Esophagus squamous epithelium (tissue), 5 donors: ENCODE data around the gene CTNNAL1. TPM values are rescaled to one million over a fixed set of nuclear protein-coding genes. Genes with fewer than 3 reads are reported as not detected.

Experiments
- DNase-seq: peaks from one replicate; lab custom pipeline; 2025; lab: John Stamatoyannopoulos, UW
- H3K27ac ChIP-seq, 4 donors: fragments of 200-600 bp; sonication (generic); one replicate each; pipeline ENCODE4 v1.5.1; 2016 to 2019; ENCODE audit warnings: mild to moderate bottlenecking in 1 of 4
- H3K27me3 ChIP-seq, 4 donors: fragments of 200-600 bp; sonication (generic); 1 replicate in 3 of 4; 2 replicates in 1 of 4; pipeline versions ENCODE4 v1.5.1 to v1.6.0; 2017 to 2021; ENCODE audit warnings: antibody characterized with exemption in 1 of 4
- H3K36me3 ChIP-seq, 3 donors: fragments of 200-600 bp; sonication (generic); one replicate each; pipeline ENCODE4 v1.5.1; 2016 to 2019
- H3K4me1 ChIP-seq, 3 donors: fragments of 200-600 bp; sonication (generic); one replicate each; pipeline ENCODE4 v1.5.1; 2017 to 2019
- H3K4me3 ChIP-seq, 4 donors: fragments of 200-600 bp; sonication (generic); 1 replicate in 3 of 4; 2 replicates in 1 of 4; pipeline ENCODE4 v1.5.1; 2016 to 2019; ENCODE audit warnings: mild to moderate bottlenecking in 2 of 4, moderate library complexity in 1 of 4
- H3K9me3 ChIP-seq, 3 donors: fragments of 200-600 bp; sonication (generic); one replicate each; pipeline ENCODE4 v1.5.1; 2016 to 2019
- CTCF ChIP-seq, 6 experiments: fragments of 450-650 bp in 4 of 6; fragments of 200-600 bp in 2 of 6; sonication (generic) in 2 of 6; IDR thresholded peaks; one replicate each; pipeline ENCODE4 v1.5.1; 2016 to 2019; ENCODE audit warnings: antibody characterized with exemption in 6 of 6, mild to moderate bottlenecking in 4 of 6, moderate library complexity in 4 of 6
- POLR2A ChIP-seq, 4 donors: fragments of 450-650 bp; IDR thresholded peaks; one replicate each; pipeline ENCODE4 v1.6.1; 2017; ENCODE audit warnings: antibody characterized with exemption in 4 of 4, mild to moderate bottlenecking in 4 of 4, moderate library complexity in 3 of 4
- WGBS, 2 donors: methylation state at CpG; one replicate each; pipeline ENCODE4 v1.1.5; 2018; 5-methylcytosine and 5-hydroxymethylcytosine counted together
- intact Hi-C: fragments of 100-400 bp; cut with DNase I; formaldehyde crosslinking; loops from one replicate; pipeline ENCODE4 v1.15.0; 2022
- total RNA-seq, 4 donors: library from RNA; depleted of rRNA; stranded (reverse); fragments of >200 nt; gene quantifications; one replicate each; pipeline ENCODE4 v1.1.0, GENCODE V29; 2016
- donor health status: DM: yes; HTN: yes; CAD: no.

Gene CTNNAL1
- total RNA-seq, 4 donors from 2014 or later, result 7.5 to 31.3 (median 15.7) TPM

GRCh38 chr9:108919517-108919916 lies 93.8 kb downstream of the CTNNAL1 start:
- no peak overlapping the region for H3K4me3 ChIP-seq
- H3K36me3 ChIP-seq, result peaks cover 0 to 100% (median 26%) of the 10 kb centered on the region in 3 donors
- H3K27ac ChIP-seq, result no peak overlapping the region
- WGBS, 2 donors, result 91 to 94% methylated on average over 5 to 6 of the region's 6 CpGs
- intact Hi-C loops, result no loop called here
- no peaks in the 10 kb centered on the region for H3K27me3 ChIP-seq
- H3K9me3 ChIP-seq, result no peaks in the 10 kb centered on the region
- no peak for DNase-seq
- TF ChIP-seq CTCF (IDR thresholded peaks at IDR 0.05) (no peak), POLR2A (IDR thresholded peaks at IDR 0.05) (no peak)
- no peaks in the 10 kb centered on the region for H3K4me1 ChIP-seq

- TF ChIP-seq POLR2A (IDR thresholded peaks at IDR 0.05) (no peak), CTCF (IDR thresholded peaks at IDR 0.05) (no peak)
- Histone ChIP-seq H3K27ac (no peak overlapping the region), H3K27me3 (no peaks in the 10 kb centered on the region), H3K9me3 (no peaks in the 10 kb centered on the region), H3K36me3 (peaks cover 15 to 100% (median 16%) of the 10 kb centered on the region in 3 donors), H3K4me3 (no peak overlapping the region), H3K4me1 (no peaks in the 10 kb centered on the region)
- no peak for DNase-seq
- 77 to 88% methylated on average over 5 of the region's 5 CpGs for WGBS, 2 donors
- intact Hi-C loops, result no loop called here
Measured at GRCh38 chr9:108913391-108913790, 99.9 kb downstream of the CTNNAL1 start.

- no peaks in the 10 kb centered on the region for H3K9me3 ChIP-seq
- no peak overlapping the region for H3K4me3 ChIP-seq
- no peaks in the 10 kb centered on the region for H3K4me1 ChIP-seq
- 54 to 64% methylated on average over 1 of the region's 1 CpG for WGBS, 2 donors
- TF ChIP-seq CTCF (IDR thresholded peaks at IDR 0.05), result no peak
- no peak for TF ChIP-seq POLR2A (IDR thresholded peaks at IDR 0.05)
- H3K27me3 ChIP-seq, result no peaks in the 10 kb centered on the region
- no peak overlapping the region for H3K27ac ChIP-seq
- H3K36me3 ChIP-seq, result peaks cover 16 to 100% (median 18%) of the 10 kb centered on the region in 3 donors
- DNase-seq, result no peak
- intact Hi-C loops, result no loop called here
Measured at GRCh38 chr9:108911820-108912219, 101.5 kb downstream of the CTNNAL1 start.

- Histone ChIP-seq H3K4me3 (no peak overlapping the region), H3K36me3 (peaks cover 16 to 100% (median 19%) of the 10 kb centered on the region in 3 donors), H3K27me3 (no peaks in the 10 kb centered on the region), H3K9me3 (no peaks in the 10 kb centered on the region), H3K27ac (no peak overlapping the region), H3K4me1 (no peaks in the 10 kb centered on the region)
- intact Hi-C loops, result no loop called here
- 91 to 94% methylated on average over 2 of the region's 2 CpGs for WGBS, 2 donors
- no peak for TF ChIP-seq POLR2A (IDR thresholded peaks at IDR 0.05)
- no peak for TF ChIP-seq CTCF (IDR thresholded peaks at IDR 0.05)
- no peak for DNase-seq
Measured at GRCh38 chr9:108910914-108911313, 102.4 kb downstream of the CTNNAL1 start.

GRCh38 chr9:108910402-108910801 lies 102.9 kb downstream of the CTNNAL1 start:
- intact Hi-C loops, result no loop called here
- Histone ChIP-seq H3K27ac (no peak overlapping the region), H3K27me3 (no peaks in the 10 kb centered on the region), H3K4me3 (no peak overlapping the region), H3K9me3 (no peaks in the 10 kb centered on the region), H3K4me1 (no peaks in the 10 kb centered on the region), H3K36me3 (peaks cover 16 to 100% (median 16%) of the 10 kb centered on the region in 3 donors)
- TF ChIP-seq POLR2A (IDR thresholded peaks at IDR 0.05) (no peak), CTCF (IDR thresholded peaks at IDR 0.05) (no peak)
- no peak for DNase-seq
